Ovary (tissue), 9 donors: ENCODE results near the gene HLA-DOB. TPM values are rescaled to one million over a fixed set of nuclear protein-coding genes. Genes with fewer than 3 reads are reported as not detected.

Experiments
- DNase-seq, 5 donors: peaks; one replicate each; pipeline ENCODE4 v3.0.0-alpha.2; 2019 to 2020
- H3K27ac ChIP-seq, 2 donors: fragments of 200-600 bp; one replicate each; pipeline versions ENCODE4 v1.5.1 to v1.8.0; 2019 to 2022
- H3K27me3 ChIP-seq: fragments of 200-600 bp; one replicate; pipeline ENCODE4 v1.8.0; 2022
- H3K36me3 ChIP-seq: fragments of 200-600 bp; sonication (generic); one replicate; pipeline ENCODE4 v1.5.1; 2019
- H3K4me1 ChIP-seq: one replicate; pipeline ENCODE4 v1.8.1; 2013; ENCODE audit warnings: mild to moderate bottlenecking, moderate library complexity; ENCODE audit not compliant: insufficient read depth
- H3K4me3 ChIP-seq: fragments of 200-600 bp; sonication (generic); one replicate; pipeline ENCODE4 v1.5.1; 2017
- H3K9me3 ChIP-seq, 2 donors: fragments of 200-600 bp in 1 of 2; sonication (generic) in 1 of 2; one replicate each; pipeline versions ENCODE4 v1.5.1 to v1.8.1; 2013 to 2019; ENCODE audit warnings: mild to moderate bottlenecking in 1 of 2, moderate library complexity in 1 of 2
- EP300 ChIP-seq: sonication (generic); formaldehyde crosslinking; IDR thresholded peaks from one replicate; pipeline ENCODE4 v1.6.1; 2017; ENCODE audit warnings: antibody characterized with exemption
- POLR2A ChIP-seq: fragments of 450-650 bp; IDR thresholded peaks from one replicate; pipeline ENCODE4 v1.6.1; 2017; ENCODE audit warnings: antibody characterized with exemption, mild to moderate bottlenecking, moderate library complexity
- WGBS, 3 donors: extraction: QIAGEN DNeasy Blood & Tissue Kit in 1 of 3; methylation state at CpG; one replicate each; pipeline versions ENCODE4 v1.1.5 to v1.1.7; 2013 to 2017; 5-methylcytosine and 5-hydroxymethylcytosine counted together
- intact Hi-C, 4 donors: fragments of 100-400 bp; cut with DNase I; formaldehyde crosslinking; loops; one replicate each; pipeline versions ENCODE4 v1.11.0 to v1.15.1; 2022 to 2023
- polyA plus RNA-seq, 2 donors: library from polyadenylated mRNA; stranded (reverse); fragments of 200-250 nt in 1 of 2; fragments of 350-450 nt in 1 of 2; fragmentation: Illumina TruSeq in 1 of 2; extraction: RNeasy Lipid Tissue Mini Kit (QIAGEN cat#74804) in 1 of 2; gene quantifications; one replicate each; pipeline ENCODE4 v1.2.3, GENCODE V29; 2013 to 2014
- total RNA-seq, 7 donors: library from RNA; depleted of rRNA in 2 of 7; stranded (reverse); fragments of >200 nt in 2 of 7; fragmentation: NEBNext Ultra II Directional in 3 of 7; extraction: Animal tissue kit (Norgen Biotek cat#: 25700) in 3 of 7; gene quantifications; one replicate each; pipeline versions ENCODE4 v1.1.0 to v1.2.4, GENCODE V29; 2016 to 2023
- TF ChIP-seq, protein P1 (sequence below), 3 donors: fragments of 450-650 bp in 2 of 3; fragments of 200-600 bp in 1 of 3; IDR thresholded peaks; one replicate each; pipeline versions ENCODE4 v1.5.1 to v1.8.0; 2016 to 2022; ENCODE audit warnings: antibody characterized with exemption in 3 of 3, mild to moderate bottlenecking in 1 of 3
- donor health status: DM: no; HTN: no; CAD: no; lungs with moderate emphysema.
- donor health status: DM: no; HTN: no; CAD: no.
- donor health status: Bipolar disorder and iron deficiency.
- donor health status: DM: yes; HTN: yes; CAD: no.
- donor health status: DM: no; HTN: no; CAD: no.
- donor health status: DM: yes; HTN: yes; CAD: no.

Gene HLA-DOB
- total and polyA plus RNA-seq, 9 donors = 0.24 to 4.6 (median 0.73) TPM; not detected in 1

DNA sequence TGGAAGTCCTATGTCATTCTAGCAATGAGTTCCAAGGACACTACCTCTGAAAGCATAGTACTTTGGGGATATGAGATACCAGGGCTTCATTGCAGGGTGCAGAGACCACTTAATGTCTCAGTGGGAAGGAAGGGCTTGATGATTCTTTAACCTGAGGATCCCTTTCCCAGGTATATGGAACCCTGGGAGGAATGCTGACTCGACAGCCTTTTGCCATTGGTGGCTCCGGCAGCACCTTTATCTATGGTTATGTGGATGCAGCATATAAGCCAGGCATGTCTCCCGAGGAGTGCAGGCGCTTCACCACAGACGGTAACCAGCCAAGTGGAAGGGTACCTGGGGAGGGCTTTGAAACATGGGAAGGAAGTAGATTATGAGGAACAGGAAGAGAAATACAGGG lies 41.4 kb upstream of the HLA-DOB start:
- DNase-seq = no peak
- TF ChIP-seq, protein P1, sequence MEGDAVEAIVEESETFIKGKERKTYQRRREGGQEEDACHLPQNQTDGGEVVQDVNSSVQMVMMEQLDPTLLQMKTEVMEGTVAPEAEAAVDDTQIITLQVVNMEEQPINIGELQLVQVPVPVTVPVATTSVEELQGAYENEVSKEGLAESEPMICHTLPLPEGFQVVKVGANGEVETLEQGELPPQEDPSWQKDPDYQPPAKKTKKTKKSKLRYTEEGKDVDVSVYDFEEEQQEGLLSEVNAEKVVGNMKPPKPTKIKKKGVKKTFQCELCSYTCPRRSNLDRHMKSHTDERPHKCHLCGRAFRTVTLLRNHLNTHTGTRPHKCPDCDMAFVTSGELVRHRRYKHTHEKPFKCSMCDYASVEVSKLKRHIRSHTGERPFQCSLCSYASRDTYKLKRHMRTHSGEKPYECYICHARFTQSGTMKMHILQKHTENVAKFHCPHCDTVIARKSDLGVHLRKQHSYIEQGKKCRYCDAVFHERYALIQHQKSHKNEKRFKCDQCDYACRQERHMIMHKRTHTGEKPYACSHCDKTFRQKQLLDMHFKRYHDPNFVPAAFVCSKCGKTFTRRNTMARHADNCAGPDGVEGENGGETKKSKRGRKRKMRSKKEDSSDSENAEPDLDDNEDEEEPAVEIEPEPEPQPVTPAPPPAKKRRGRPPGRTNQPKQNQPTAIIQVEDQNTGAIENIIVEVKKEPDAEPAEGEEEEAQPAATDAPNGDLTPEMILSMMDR (IDR thresholded peaks at IDR 0.05) = no peak
- TF ChIP-seq POLR2A (no peak), EP300 (no peak)

DNA sequence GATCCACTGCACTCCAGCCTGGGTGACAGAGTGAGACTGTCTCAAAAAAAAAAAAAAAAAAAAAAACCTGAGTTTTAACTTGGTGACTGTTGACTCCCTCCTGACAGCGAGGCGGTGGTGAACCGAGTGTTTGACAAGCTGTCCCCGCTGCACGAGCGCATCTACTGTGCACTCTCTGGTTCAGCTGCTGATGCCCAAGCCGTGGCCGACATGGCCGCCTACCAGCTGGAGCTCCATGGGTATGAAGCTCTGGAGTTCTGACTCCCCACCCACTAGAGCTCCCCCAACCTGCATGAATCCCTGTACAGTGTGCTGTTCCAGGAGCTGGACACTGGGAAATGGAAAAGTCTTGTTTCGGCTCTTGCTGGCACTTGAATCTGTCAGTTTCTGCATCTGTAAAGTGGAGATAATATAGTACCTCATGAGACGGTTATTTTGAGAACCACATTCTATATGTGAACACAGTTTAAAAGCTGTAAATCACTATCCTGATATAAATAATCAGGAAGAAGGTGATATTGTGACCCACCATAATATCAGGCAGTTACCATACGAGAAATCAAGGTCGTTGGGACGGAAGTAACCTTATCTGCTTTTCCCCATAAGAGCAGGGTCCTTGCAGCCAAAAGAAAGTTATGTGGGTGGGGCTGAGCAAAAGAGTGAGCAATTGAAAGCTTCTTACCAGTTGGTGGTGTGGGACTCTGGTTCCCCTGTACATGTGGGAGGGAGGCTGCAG lies 40.5 kb upstream of the HLA-DOB start:
- Histone ChIP-seq H3K27ac (no peak overlapping the region), H3K4me1 (peaks cover 8% of the 10 kb centered on the region), H3K9me3 (no peaks in the 10 kb centered on the region), H3K36me3 (no peaks in the 10 kb centered on the region), H3K4me3 (no peak overlapping the region), H3K27me3 (no peaks in the 10 kb centered on the region)
- intact Hi-C loops = no loop called here
- 78 to 91% (median 86%) methylated on average over 14 of the region's 14 CpGs for WGBS, 3 donors
- TF ChIP-seq EP300 = no peak
- no peak for TF ChIP-seq POLR2A
- TF ChIP-seq, protein P1 (IDR thresholded peaks at IDR 0.05) = no peak
- no peak for DNase-seq

More for the DNA sequence above, 41.4 kb upstream of the HLA-DOB start:
- Histone ChIP-seq H3K27me3 (no peaks in the 10 kb centered on the region), H3K9me3 (no peaks in the 10 kb centered on the region), H3K27ac (no peak overlapping the region), H3K4me3 (no peak overlapping the region), H3K4me1 (peaks cover 7% of the 10 kb centered on the region), H3K36me3 (no peaks in the 10 kb centered on the region)
- intact Hi-C loops = no loop called here
- 91 to 92% (median 91%) methylated on average over 5 of the region's 5 CpGs for WGBS, 3 donors

DNA sequence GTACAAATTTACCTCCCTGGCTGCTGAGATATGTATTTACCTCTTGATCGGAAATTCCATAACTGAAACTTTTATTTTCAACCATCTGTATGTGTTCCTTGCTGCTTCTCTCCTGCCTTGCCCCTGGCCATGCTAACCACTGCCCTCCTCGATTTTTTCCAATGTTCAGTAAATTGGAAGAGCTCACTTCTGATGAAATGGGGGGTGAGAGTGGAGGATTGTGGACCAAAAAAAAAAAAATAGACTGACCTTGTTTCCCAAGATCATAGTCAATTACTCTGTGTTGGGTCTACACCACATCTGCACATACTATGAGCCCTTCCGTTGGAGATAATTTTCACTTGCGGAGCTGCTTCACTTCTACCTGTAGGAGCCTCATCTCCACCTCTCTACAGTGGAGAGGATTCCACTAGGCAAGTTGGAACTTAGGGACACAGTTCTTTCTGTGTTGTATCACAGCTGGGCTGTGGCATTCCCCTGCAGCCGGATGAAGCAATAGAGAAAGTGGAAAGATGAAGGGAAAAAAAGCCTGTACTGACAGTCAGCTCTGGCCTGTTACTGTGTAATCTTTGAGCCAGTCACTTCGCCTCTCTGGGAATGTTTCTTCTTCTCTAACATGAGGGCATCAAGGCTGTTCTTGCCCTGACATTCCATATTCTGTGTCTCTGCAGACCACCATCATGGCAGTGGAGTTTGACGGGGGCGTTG lies 38.8 kb upstream of the HLA-DOB start:
- H3K36me3 ChIP-seq = no peaks in the 10 kb centered on the region
- H3K4me3 ChIP-seq = no peak overlapping the region
- H3K4me1 ChIP-seq = peaks cover 10% of the 10 kb centered on the region
- 82 to 84% (median 83%) methylated on average over 8 of the region's 8 CpGs for WGBS, 3 donors
- no peak for TF ChIP-seq EP300
- no peak for TF ChIP-seq POLR2A
- TF ChIP-seq, protein P1 (IDR thresholded peaks at IDR 0.05) = no peak
- intact Hi-C loops = no loop called here
- no peaks in the 10 kb centered on the region for H3K27me3 ChIP-seq
- peak overlapping the region in 1 of 2 donors; percentile 98 for H3K27ac ChIP-seq
- no peak for DNase-seq
- H3K9me3 ChIP-seq = no peaks in the 10 kb centered on the region

DNA sequence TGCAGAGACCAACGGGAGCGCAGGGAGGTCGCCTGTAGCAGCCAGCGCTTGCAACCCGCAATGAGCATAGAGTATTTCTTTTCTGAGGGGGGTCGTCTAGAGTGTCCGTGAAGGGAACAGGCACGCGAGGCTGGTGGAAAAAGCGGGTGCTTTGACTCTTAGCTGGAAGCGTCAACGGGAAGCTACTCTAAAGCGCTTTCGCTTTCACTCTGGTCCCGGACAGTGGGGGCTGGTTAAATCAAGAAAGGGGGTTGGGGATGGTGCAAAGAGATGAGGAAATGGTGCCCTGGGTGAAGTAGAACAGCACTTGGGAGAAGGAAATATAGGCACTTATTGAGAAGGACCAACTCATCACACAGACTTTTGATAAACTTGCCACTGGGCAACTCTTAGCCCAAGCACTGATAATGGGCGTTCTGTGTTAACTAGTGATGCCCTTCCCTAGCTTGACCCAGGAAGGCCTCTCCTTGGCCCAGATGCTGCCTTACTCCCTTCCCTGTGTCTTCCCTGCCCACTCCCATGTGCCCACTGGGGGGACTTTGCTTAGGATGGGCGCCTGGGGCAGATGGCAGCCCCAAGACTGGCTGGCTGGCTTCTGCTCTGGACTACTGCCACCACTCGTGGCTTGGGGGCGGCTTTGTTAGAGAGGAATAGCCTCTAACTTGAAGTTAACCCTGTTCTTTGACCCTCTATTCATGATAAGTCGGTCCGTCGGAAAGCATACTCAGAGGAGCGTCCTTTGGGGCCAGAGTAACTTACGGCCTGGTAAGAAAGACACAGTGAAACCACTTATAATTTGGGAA lies 37.8 kb upstream of the HLA-DOB start:
- H3K27me3 ChIP-seq = no peaks in the 10 kb centered on the region
- peaks cover 10% of the 10 kb centered on the region for H3K4me1 ChIP-seq
- no peaks in the 10 kb centered on the region for H3K36me3 ChIP-seq
- peak overlapping the region; percentile 98 for H3K27ac ChIP-seq
- intact Hi-C loops = no loop called here
- H3K4me3 ChIP-seq = peak overlapping the region; percentile 94
- no peaks in the 10 kb centered on the region for H3K9me3 ChIP-seq
- DNase-seq = peak in 4 of 5 donors; percentile 44 to 57 (median 50)
- WGBS, 3 donors = 12 to 14% (median 13%) methylated on average over 23 to 24 of the region's 24 CpGs
- TF ChIP-seq, protein P1 (IDR thresholded peaks at IDR 0.05) = no peak
- TF ChIP-seq POLR2A (no peak), EP300 (no peak)
